Right lobe of liver (tissue), 4 donors: ENCODE results near the gene ARMH1.

Source experiments
- POLR2A ChIP-seq: fragments of 450-650 bp; IDR thresholded peaks from one replicate; pipeline ENCODE4 v1.6.1; 2017; ENCODE audit warnings: antibody characterized with exemption, mild to moderate bottlenecking
- TF ChIP-seq, protein P1 (sequence below), 4 donors: fragments of 200-600 bp in 3 of 4; fragments of 450-650 bp in 1 of 4; IDR thresholded peaks; one replicate each; pipeline versions ENCODE4 v1.5.1 to v1.8.0; 2016 to 2022; ENCODE audit warnings: antibody characterized with exemption in 4 of 4, mild to moderate bottlenecking in 2 of 4
- donor health status: DM: no; HTN: no; CAD: no.
- donor health status: DM: no; HTN: no; CAD: no.
- donor health status: DM: no; HTN: yes; CAD: no.

DNA sequence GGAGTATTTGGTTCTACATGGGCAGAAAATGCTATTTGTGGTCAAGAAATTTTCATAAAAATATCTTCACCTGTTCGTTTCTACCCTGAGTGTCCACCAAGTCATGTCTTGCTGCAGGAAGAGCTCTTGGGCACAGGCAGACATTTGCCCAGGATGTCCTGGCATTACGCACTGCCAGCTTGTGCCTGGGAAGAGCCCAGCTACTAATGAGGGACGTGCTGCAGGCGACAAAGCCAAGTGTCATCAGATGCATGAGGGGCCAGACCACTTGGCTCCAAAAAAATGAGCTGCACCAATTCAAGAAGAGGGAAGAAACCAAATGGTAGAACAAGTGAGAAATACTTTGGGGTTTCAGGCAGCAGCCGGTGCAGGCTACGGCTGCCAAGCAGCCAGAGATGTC, 43.6 kb downstream of the ARMH1 start:
- no peak for TF ChIP-seq POLR2A
- TF ChIP-seq, protein P1, sequence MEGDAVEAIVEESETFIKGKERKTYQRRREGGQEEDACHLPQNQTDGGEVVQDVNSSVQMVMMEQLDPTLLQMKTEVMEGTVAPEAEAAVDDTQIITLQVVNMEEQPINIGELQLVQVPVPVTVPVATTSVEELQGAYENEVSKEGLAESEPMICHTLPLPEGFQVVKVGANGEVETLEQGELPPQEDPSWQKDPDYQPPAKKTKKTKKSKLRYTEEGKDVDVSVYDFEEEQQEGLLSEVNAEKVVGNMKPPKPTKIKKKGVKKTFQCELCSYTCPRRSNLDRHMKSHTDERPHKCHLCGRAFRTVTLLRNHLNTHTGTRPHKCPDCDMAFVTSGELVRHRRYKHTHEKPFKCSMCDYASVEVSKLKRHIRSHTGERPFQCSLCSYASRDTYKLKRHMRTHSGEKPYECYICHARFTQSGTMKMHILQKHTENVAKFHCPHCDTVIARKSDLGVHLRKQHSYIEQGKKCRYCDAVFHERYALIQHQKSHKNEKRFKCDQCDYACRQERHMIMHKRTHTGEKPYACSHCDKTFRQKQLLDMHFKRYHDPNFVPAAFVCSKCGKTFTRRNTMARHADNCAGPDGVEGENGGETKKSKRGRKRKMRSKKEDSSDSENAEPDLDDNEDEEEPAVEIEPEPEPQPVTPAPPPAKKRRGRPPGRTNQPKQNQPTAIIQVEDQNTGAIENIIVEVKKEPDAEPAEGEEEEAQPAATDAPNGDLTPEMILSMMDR (IDR thresholded peaks at IDR 0.05) = no peak
